A549 treated with DMSO at 1 μM for 4 hours (cell line): ENCODE data around the gene CCT3. TPM values are rescaled to one million over a fixed set of nuclear protein-coding genes. Genes with fewer than 3 reads are reported as not detected.

ENCODE experiments used
- total RNA-seq: library from RNA; stranded (reverse); fragments of 200-300 nt; extraction: Qiagen RNA extraction; gene quantifications from 5 replicates; pipeline ENCODE4 v1.2.3, GENCODE V29; 2022; ENCODE audit warnings: low read depth

Gene CCT3
- 400 to 427 TPM (median 422 TPM) in 5 replicates for total RNA-seq

DNA sequence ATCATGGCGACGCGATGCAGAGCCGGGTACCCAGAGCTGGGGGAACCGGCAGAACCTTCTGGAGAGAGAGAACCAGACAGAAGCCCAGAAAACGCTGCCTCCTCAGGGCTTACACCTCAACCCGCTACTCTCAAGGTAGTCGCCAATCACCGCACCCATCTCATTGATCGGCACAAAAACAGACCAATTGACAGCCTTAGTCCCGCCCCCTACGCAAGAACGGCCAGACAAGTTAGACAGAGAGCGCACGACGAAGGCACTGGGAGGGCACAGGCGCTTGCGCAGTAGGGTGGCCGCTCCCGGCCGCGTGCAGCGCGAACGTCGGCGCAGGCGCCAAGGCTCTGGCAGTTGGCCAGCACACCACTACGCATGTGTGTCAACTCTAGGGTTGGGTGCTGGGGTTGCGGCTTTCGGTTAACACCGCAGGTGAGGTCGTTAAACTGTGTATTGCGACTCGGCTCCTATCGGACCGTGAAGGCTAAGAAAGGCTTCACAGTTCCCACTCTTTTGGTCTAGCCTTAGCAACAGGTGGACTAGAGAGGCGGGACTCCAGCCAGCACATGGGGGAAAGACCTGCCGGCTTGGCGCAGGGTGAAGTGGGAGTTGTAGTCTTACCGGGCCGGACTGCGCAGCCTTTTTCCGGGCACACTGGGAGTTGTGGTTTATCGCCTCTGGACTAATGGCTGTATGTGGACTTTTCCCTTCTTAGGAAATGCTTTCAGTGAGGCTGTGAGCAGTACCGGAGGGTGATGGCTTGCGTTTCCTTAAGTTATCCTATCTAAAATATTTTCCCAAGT lies at the start of gene CCT3, which contains the start of gene TSACC:
Gene CCT3 (minus strand): TSS at position 113 of the 797 bp plus-strand sequence. CDS start 108 bp downstream, at position 5.
Gene TSACC (plus strand): TSS at position 347 of the 797 bp plus-strand sequence. CDS start 1,232 bp downstream, outside the sequence.

DNA sequence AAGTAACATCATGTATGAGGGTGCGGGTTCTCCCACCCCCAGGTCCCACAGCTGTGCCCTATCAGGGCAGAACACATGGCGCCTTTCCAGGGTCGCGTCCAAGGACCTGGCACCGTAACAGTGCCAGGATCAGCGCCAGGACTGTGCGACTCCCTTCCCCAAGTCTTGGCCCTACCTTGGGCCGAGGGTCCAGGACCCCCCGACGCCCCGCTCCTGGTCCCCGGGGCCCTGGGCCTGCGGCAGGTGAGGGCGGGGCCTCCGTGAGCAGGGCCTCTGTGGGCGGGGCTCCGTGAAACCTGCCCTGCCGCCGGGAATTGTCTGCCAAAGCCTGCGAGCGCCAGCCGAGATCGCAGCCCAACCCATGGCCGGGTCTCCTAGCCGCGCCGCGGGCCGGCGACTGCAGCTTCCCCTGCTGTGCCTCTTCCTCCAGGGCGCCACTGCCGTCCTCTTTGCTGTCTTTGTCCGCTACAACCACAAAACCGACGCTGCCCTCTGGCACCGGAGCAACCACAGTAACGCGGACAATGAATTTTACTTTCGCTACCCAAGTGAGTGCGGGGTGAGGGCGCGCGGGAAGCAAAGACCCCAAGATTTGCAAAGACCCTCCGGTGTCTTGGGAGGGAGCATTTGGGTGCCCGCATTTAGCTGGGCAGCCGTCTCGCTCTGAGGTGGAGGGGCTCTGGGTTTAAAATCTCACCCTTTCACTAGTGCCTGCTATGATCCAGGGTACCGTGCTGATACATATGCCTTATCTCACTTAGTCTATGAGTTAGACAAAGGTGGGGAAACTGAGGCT lies 31.0 kb upstream of the CCT3 start, which contains the start of gene RHBG:
Gene RHBG (plus strand): TSS at position 323 of the 796 bp plus-strand sequence. CDS start 39 bp downstream, at position 362.

DNA sequence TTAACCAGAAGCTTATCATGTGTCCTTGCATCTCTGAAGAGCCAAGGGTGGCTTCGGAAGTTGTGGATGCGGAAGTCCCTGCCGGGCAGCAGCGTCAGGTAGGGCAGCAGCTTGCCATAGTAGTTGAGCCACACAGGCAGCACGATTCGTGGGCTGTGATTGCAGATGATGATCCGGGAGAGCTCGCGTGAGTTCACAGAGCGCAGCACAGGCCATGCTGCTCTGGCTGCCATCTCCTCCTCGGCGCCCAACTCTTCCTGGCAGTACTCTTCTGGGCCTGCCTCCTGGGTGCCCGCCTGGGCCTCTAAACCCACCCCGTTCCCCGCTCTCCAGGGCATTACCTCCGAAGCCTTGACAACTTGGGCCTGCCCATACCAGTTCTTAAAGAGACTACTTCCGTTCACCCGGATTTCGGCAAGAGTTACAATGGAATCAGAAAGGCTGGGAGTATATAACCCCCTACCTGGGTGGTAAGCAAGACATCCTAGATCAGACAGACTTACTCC lies 39.2 kb downstream of the CCT3 start, which contains the start of gene VHLL:
Gene VHLL (minus strand): TSS at position 456 of the 506 bp plus-strand sequence. CDS start 118 bp downstream, at position 338.

DNA sequence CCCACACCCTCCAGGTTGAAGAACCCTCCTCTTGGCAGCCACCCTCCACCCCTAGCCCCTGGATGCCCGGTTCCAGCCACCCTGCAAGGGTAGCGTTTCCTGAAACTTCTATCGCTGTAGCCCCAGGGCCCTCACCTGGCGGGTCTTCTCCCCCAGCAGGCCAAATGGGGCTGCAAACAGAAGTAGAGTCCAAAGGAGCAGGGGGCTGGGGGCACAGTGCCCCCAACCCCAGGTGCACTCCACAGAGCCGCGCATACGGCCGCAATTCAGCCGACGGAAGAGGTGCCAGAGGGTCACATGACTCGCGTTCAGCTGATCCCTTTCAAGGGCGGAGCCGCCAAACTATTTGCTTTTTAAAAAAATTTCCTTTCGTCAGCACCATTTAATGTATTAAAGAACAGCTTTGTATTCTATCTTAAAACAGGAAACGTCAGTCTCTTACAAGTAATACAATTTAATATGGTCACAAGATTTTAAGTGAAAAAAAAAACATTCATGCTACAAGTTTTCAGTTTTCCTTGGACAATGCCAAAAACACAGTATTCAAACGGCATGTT lies 42.6 kb downstream of the CCT3 start, which contains the start of gene GLMP:
Gene GLMP (minus strand): TSS at position 289 of the 557 bp plus-strand sequence. CDS start 34 bp downstream, at position 255.

DNA sequence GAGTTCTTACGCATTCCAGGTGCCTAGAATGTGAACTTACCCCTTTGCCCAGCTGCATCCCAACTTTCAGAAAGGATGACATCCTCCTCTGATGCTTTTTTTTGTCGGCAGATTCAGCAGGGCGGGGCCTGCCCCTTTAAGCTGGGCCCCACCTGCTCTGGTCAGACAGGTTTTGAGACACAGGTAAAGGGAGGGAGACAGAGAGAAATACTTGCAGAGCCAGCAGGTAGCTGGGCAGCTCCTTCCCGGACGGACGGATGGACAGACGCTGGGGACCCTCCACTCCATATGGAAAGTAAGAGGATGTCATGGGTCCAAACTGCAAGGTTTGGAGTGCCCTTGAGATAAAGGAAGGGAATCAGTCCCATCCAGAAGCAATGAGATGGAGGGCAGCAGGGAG lies 54.0 kb downstream of the CCT3 start, which contains the start of gene TMEM79:
Gene TMEM79 (plus strand): TSS at position 214 of the 400 bp plus-strand sequence. CDS start 902 bp downstream, outside the sequence.

DNA sequence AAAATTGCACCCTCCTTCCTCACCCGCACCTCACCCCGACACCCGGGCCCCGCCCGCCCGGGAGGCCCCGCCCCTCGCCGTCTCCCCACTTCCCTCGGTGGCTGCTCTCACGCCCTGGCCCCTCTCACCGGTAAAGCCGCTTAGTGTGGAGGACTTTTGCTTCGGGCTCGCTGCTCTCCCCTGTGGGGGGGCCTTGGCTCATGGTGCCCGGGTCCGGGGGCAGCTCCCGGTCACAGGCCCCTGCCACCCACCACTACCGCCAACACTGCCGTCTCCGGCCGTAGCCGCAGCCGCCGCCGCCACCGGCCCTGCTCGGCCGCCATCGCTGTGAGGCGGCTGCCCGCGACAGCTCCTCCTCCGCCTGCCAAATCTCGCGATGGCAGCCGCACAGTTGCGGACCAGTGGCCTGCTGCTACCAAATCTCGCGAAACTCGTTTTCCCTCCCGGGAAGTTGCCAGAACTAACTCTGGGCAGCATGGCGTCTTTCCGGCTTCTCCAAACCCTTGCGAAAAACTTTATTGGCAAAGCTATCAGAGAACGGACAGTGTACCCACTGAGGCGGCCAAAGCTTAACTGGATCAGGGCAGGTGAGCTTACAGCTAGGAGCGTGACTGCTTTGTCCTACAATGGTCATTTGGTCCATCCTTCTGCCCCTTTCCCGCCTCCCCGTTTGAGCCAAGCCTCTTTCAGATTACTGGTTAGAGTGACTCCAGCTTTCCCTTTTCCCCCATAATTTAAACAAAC lies 55.4 kb downstream of the CCT3 start, which contains the start of gene SMG5:
Gene SMG5 (minus strand): TSS at position 347 of the 744 bp plus-strand sequence. CDS start 145 bp downstream, at position 202.

Other genes starting within 250 kb of the CCT3 start
- gene LMNA, start 223.6 kb downstream of the CCT3 start, total RNA-seq = 658 to 735 TPM (median 680 TPM) in 5 replicates
- 0.32 to 0.69 TPM (median 0.44 TPM) in 5 replicates for gene SEMA4A, start 184.7 kb downstream of the CCT3 start, total RNA-seq
- 27.7 to 35.1 TPM (median 29.0 TPM) in 5 replicates for gene SLC25A44, start 144.2 kb downstream of the CCT3 start, total RNA-seq
- 54.6 to 65.6 TPM (median 58.8 TPM) in 5 replicates for gene PMF1, start 125.3 kb downstream of the CCT3 start, total RNA-seq
- 0.40 to 0.53 TPM (median 0.46 TPM) in 3 of 5 replicates, not detected in the others for gene BGLAP, start 96.1 kb downstream of the CCT3 start, total RNA-seq
- 3.2 to 3.9 TPM (median 3.8 TPM) in 5 replicates for gene PAQR6, start 90.2 kb downstream of the CCT3 start, total RNA-seq
- 44.5 to 51.9 TPM (median 50.1 TPM) in 5 replicates for gene SMG5, start 55.5 kb downstream of the CCT3 start, total RNA-seq
- gene TMEM79, start 54.0 kb downstream of the CCT3 start, total RNA-seq = 5.4 to 10.2 TPM (median 8.3 TPM) in 5 replicates
- 35.7 to 51.2 TPM (median 47.4 TPM) in 5 replicates for gene GLMP, start 42.6 kb downstream of the CCT3 start, total RNA-seq
- gene VHLL, start 39.0 kb downstream of the CCT3 start, total RNA-seq = not detected in 5 replicates
- 2.0 to 2.8 TPM (median 2.2 TPM) in 5 replicates for gene TSACC, start 234 bp upstream of the CCT3 start, total RNA-seq
- not detected in 5 replicates for gene RHBG, start 30.9 kb upstream of the CCT3 start, total RNA-seq
- 28.0 to 35.6 TPM (median 34.0 TPM) in 5 replicates for gene MEF2D, start 162.5 kb upstream of the CCT3 start, total RNA-seq
- 11.7 to 19.1 TPM (median 16.5 TPM) in 5 replicates for gene IQGAP3, start 234.3 kb upstream of the CCT3 start, total RNA-seq
- not detected in 5 replicates for gene TTC24, start 241.4 kb upstream of the CCT3 start, total RNA-seq